Skeletal muscle tissue (tissue), 4 donors: ENCODE measurements around the gene GXYLT1. TPM values are rescaled to one million over a fixed set of nuclear protein-coding genes. Genes with fewer than 3 reads are reported as not detected.

Experiments
- H3K27ac ChIP-seq: one replicate; pipeline ENCODE4 v1.7.0; 2013; ENCODE audit warnings: mild to moderate bottlenecking, low read depth, low read length, inconsistent platforms
- H3K27me3 ChIP-seq, 3 donors: one replicate each; pipeline ENCODE4 v1.7.0; 2013; ENCODE audit warnings: low read length in 3 of 3; ENCODE audit not compliant: control insufficient read depth in 3 of 3, insufficient read depth in 3 of 3
- H3K36me3 ChIP-seq, 3 donors: one replicate each; pipeline ENCODE4 v1.7.0; 2013; ENCODE audit warnings: low read length in 3 of 3; ENCODE audit not compliant: control insufficient read depth in 3 of 3, insufficient read depth in 3 of 3
- H3K4me1 ChIP-seq, 3 donors: one replicate each; pipeline ENCODE4 v1.7.0; 2013; ENCODE audit warnings: low read length in 3 of 3, mild to moderate bottlenecking in 3 of 3; ENCODE audit not compliant: control insufficient read depth in 3 of 3, insufficient read depth in 3 of 3
- H3K4me3 ChIP-seq, 3 donors: one replicate each; pipeline ENCODE4 v1.7.0; 2013; ENCODE audit warnings: low read length in 3 of 3
- H3K9ac ChIP-seq, 3 donors: one replicate each; pipeline ENCODE4 v1.7.0; 2013; ENCODE audit warnings: low read length in 3 of 3, mild to moderate bottlenecking in 3 of 3, moderate library complexity in 2 of 3, low read depth in 1 of 3
- H3K9me3 ChIP-seq, 3 donors: one replicate each; pipeline ENCODE4 v1.7.0; 2013; ENCODE audit warnings: low read length in 3 of 3; ENCODE audit not compliant: control insufficient read depth in 3 of 3
- total RNA-seq: library from RNA; depleted of rRNA; stranded (reverse); fragments of >200 nt; gene quantifications from one replicate; pipeline ENCODE4 v1.2.3, GENCODE V29; 2014
- donor health status: Osteomylitis.

GXYLT1 gene
- total RNA-seq, 1 donor from 2014 or later: 11.5 TPM

- no peaks in the 10 kb centered on the region for H3K9me3 ChIP-seq
- no peak overlapping the region for H3K4me3 ChIP-seq
- H3K36me3 ChIP-seq: peaks cover 0 to 3% (median 0%) of the 10 kb centered on the region in 3 donors
- no peak overlapping the region for H3K9ac ChIP-seq
- no peaks in the 10 kb centered on the region for H3K27me3 ChIP-seq
- no peak overlapping the region for H3K27ac ChIP-seq
- H3K4me1 ChIP-seq: no peaks in the 10 kb centered on the region
These were observed 39.9 kb downstream of the GXYLT1 start for GRCh38 chr12:42104784-42105183.

- no peak overlapping the region for H3K9ac ChIP-seq
- H3K36me3 ChIP-seq: peaks cover 0 to 3% (median 0%) of the 10 kb centered on the region in 3 donors
- H3K4me3 ChIP-seq: no peak overlapping the region
- no peaks in the 10 kb centered on the region for H3K9me3 ChIP-seq
- no peaks in the 10 kb centered on the region for H3K27me3 ChIP-seq
- H3K27ac ChIP-seq: no peak overlapping the region
- no peaks in the 10 kb centered on the region for H3K4me1 ChIP-seq
These were observed 40.6 kb downstream of the GXYLT1 start for GRCh38 chr12:42104087-42104486.

- Histone ChIP-seq H3K27ac (no peak overlapping the region), H3K27me3 (no peaks in the 10 kb centered on the region), H3K9ac (no peak overlapping the region), H3K4me3 (no peak overlapping the region), H3K4me1 (no peaks in the 10 kb centered on the region), H3K36me3 (no peaks in the 10 kb centered on the region), H3K9me3 (no peaks in the 10 kb centered on the region)
These were observed 41.5 kb downstream of the GXYLT1 start for GRCh38 chr12:42103155-42103554.

DNA sequence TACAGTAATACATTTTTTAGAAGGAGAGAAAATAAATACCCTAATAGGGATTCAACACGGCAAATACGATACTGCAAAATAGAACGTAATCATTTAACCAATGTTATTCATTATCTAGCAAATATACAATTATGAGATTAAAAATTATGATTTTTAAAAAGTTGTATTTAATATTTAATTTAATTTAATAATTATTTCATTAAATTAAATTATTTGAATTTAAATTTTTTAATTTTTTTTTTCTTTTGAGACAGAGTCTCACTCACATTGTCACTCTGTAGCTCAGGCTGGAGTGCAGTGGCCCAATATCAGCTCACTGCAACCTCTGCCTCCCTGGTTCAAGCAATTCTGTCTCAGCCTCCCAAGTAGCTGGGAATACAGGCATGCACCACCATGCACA lies 42.0 kb downstream of the GXYLT1 start:
- no peaks in the 10 kb centered on the region for H3K27me3 ChIP-seq
- no peak overlapping the region for H3K9ac ChIP-seq

DNA sequence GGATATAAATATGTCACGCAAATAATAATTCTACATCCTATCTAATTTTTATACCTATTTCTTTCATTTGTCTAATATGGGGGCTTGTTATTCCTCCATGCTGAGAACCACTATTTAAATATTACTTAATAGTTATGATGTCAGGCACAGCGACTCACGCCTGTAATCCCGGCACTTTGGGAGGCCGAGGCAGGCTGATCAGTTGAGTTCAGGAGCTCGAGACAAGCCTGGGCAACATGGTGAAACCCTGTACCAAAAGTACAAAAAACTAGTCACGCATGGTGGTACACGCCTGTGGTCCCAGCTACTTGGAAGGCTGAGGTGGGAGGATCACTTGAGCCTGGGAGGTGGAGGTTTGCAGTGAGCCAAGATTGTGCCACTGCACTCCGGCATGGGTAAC lies 45.2 kb downstream of the GXYLT1 start:
- Histone ChIP-seq H3K9ac (no peak overlapping the region), H3K4me3 (no peak overlapping the region), H3K9me3 (no peaks in the 10 kb centered on the region), H3K27ac (no peak overlapping the region), H3K4me1 (no peaks in the 10 kb centered on the region), H3K36me3 (peaks cover 0 to 5% (median 0%) of the 10 kb centered on the region in 3 donors), H3K27me3 (no peaks in the 10 kb centered on the region)

More for the DNA sequence above, 42.0 kb downstream of the GXYLT1 start:
- Histone ChIP-seq H3K4me3 (no peak overlapping the region), H3K9me3 (no peaks in the 10 kb centered on the region), H3K36me3 (no peaks in the 10 kb centered on the region), H3K27ac (no peak overlapping the region), H3K4me1 (no peaks in the 10 kb centered on the region)

DNA sequence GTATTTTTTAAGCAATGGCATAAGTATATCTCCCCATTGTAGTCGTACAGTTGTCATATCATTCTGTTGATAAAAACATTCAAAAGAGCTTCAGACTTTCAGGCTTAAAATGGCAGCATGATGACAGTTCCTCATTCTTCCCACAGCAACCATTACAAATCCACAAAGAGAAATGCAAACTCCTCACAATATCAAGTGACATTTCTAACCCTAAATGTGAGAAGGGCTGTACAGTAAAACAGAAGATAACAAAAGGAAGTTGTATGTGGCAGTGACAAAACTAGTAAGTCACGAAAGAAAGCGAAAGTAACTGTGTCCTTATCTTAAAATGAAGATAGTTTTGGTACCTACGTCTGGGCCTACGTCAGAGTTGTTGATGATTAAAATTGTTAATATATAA lies 46.7 kb downstream of the GXYLT1 start:
- no peaks in the 10 kb centered on the region for H3K4me1 ChIP-seq
- peaks cover 0 to 5% (median 0%) of the 10 kb centered on the region in 3 donors for H3K36me3 ChIP-seq
- H3K4me3 ChIP-seq: peak overlapping the region in 1 of 3 donors; percentile 31
- H3K27ac ChIP-seq: no peak overlapping the region
- no peak overlapping the region for H3K9ac ChIP-seq
- H3K9me3 ChIP-seq: no peaks in the 10 kb centered on the region
- H3K27me3 ChIP-seq: no peaks in the 10 kb centered on the region

- Histone ChIP-seq H3K9me3 (no peaks in the 10 kb centered on the region), H3K4me3 (no peak overlapping the region), H3K9ac (no peak overlapping the region), H3K27ac (no peak overlapping the region), H3K36me3 (peaks cover 0 to 7% (median 0%) of the 10 kb centered on the region in 3 donors), H3K4me1 (no peaks in the 10 kb centered on the region), H3K27me3 (no peaks in the 10 kb centered on the region)
These were observed 50.4 kb downstream of the GXYLT1 start for GRCh38 chr12:42094277-42094676.

DNA sequence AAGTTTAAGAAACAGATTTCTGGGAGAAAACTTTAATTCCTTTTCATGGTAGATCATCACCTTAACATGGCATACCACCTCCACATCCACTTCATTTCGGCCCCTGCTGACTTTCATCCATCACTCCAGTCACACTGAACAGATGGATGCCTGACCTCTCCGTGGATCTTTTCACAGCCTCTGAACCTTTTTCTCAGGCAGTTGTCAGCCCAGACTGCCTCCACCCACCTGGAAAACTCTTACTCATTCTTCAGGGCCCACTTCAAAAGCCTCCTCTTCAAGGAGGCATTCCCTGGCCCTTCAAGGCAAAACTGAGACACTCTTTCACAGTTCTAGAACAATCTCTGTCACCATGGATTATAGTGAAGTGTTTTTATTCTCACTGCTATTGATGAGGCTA lies 52.9 kb downstream of the GXYLT1 start:
- H3K27ac ChIP-seq: no peak overlapping the region
- H3K4me3 ChIP-seq: no peak overlapping the region
- peaks cover 0 to 5% (median 0%) of the 10 kb centered on the region in 3 donors for H3K36me3 ChIP-seq
- no peaks in the 10 kb centered on the region for H3K27me3 ChIP-seq
- H3K9me3 ChIP-seq: no peaks in the 10 kb centered on the region
- no peaks in the 10 kb centered on the region for H3K4me1 ChIP-seq
- H3K9ac ChIP-seq: no peak overlapping the region

DNA sequence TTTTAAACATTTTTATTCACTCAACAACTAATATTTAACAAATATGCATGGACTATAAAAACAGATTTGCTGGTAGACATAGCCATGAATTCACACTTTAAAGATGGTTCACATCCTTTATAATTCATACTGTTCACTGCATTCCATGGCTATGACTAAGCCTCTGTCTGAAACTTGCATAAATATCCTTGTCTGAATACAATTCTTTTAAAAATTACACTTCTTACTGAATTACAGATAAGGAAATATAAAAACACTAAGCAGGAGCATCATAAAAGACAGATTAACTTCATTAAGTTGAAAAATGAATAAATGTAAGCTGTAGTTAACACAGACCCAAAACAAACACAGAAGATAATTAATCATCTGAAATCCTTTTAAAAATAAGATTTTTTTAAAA lies 53.8 kb downstream of the GXYLT1 start:
- H3K9me3 ChIP-seq: no peaks in the 10 kb centered on the region
- peaks cover 0 to 2% (median 0%) of the 10 kb centered on the region in 3 donors for H3K36me3 ChIP-seq
- no peaks in the 10 kb centered on the region for H3K27me3 ChIP-seq
- no peak overlapping the region for H3K4me3 ChIP-seq
- no peak overlapping the region for H3K9ac ChIP-seq
- no peaks in the 10 kb centered on the region for H3K4me1 ChIP-seq
- no peak overlapping the region for H3K27ac ChIP-seq

GRCh38 chr12:42086031-42086430 lies 58.6 kb downstream of the GXYLT1 start:
- no peaks in the 10 kb centered on the region for H3K36me3 ChIP-seq
- no peak overlapping the region for H3K9ac ChIP-seq
- H3K9me3 ChIP-seq: no peaks in the 10 kb centered on the region
- H3K4me3 ChIP-seq: no peak overlapping the region
- H3K4me1 ChIP-seq: no peaks in the 10 kb centered on the region
- H3K27ac ChIP-seq: no peak overlapping the region
- H3K27me3 ChIP-seq: no peaks in the 10 kb centered on the region

DNA sequence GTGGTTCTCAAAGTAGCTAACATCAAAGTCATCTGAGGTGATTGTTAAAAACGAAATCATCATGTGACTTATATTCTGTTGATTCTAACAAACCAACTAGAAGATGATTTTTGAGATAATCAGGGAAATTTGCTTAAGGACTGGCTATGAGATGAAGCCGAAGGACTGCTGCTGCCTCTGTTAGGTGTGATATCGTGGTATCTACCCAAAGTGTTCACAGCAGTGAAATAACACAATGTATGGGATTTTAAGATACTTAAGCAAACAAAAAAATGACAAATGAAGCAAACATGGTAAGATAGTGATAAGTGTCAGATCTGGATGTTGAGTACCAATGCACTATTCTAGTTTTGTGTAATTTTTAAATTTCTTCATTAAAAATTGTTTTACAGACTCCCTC lies 59.1 kb downstream of the GXYLT1 start:
- H3K27me3 ChIP-seq: no peaks in the 10 kb centered on the region

More for the DNA sequence above, 59.1 kb downstream of the GXYLT1 start:
- Histone ChIP-seq H3K4me1 (no peaks in the 10 kb centered on the region), H3K9me3 (no peaks in the 10 kb centered on the region), H3K36me3 (no peaks in the 10 kb centered on the region), H3K4me3 (no peak overlapping the region), H3K9ac (no peak overlapping the region), H3K27ac (no peak overlapping the region)
